ENCODE measurements around the gene PET117. TPM values are rescaled to one million over a fixed set of nuclear protein-coding genes. Genes with fewer than 3 reads are reported as not detected.

PET117 gene
- total RNA-seq, 3 donors from 2014 or later (not counting 1 experiment from before 2014, with no cell fraction given) = 7.0 to 11.7 (median 10.4) TPM

DNA sequence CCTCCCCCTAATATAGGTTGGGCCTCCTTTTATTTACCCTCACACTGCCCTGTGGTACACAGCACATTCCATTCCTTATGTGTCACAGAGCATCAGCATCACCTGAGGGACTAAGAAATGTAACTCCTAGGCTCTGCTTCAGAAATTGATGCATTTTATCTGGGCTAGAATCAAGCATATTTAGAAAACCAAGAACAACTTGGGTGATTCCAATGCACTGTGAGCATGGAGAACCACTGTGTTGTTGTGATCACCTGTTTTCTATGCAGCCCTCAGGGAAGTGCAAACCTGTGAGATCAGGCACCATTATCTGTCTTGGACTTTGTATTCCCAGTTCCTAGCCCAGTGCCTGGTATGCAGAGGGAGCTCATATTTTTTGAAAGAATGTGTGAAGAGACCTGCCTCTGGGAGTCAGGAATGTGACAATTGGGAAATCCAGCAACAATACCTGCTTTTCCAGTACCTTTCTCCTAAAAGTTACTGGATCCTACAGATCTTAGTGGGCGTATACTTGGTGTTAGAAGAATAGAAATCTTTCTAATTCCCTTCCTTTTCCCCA is 7.0 kb downstream of the PET117 start:
- Histone ChIP-seq H3K27ac (ENCODE audit: low read length) (no peak overlapping the region), H3K4me1 (ENCODE audit: control insufficient read depth, insufficient read depth, low read length) (peaks cover 3% of the 10 kb centered on the region), H3K4me3 (ENCODE audit: low read length) (no peak overlapping the region), H3K9me3 (ENCODE audit: control insufficient read depth, insufficient read depth, low read length) (no peaks in the 10 kb centered on the region), H3K27me3 (ENCODE audit: control insufficient read depth, insufficient read depth, low read length) (no peaks in the 10 kb centered on the region), H3K36me3 (ENCODE audit: control insufficient read depth, insufficient read depth, low read length) (peaks cover 21% of the 10 kb centered on the region)
- TF ChIP-seq, protein P1, sequence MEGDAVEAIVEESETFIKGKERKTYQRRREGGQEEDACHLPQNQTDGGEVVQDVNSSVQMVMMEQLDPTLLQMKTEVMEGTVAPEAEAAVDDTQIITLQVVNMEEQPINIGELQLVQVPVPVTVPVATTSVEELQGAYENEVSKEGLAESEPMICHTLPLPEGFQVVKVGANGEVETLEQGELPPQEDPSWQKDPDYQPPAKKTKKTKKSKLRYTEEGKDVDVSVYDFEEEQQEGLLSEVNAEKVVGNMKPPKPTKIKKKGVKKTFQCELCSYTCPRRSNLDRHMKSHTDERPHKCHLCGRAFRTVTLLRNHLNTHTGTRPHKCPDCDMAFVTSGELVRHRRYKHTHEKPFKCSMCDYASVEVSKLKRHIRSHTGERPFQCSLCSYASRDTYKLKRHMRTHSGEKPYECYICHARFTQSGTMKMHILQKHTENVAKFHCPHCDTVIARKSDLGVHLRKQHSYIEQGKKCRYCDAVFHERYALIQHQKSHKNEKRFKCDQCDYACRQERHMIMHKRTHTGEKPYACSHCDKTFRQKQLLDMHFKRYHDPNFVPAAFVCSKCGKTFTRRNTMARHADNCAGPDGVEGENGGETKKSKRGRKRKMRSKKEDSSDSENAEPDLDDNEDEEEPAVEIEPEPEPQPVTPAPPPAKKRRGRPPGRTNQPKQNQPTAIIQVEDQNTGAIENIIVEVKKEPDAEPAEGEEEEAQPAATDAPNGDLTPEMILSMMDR (IDR thresholded peaks at IDR 0.05) = no peak
- peaks cover 20 to 22% of the 10 kb centered on the region in 2 donors for H3K4me1 Mint-ChIP-seq
- intact Hi-C loops (cut with micrococcal nuclease) = no loop called here
- no peak overlapping the region for H3K27ac Mint-ChIP-seq
- no peak overlapping the region for H3K4me3 Mint-ChIP-seq
- WGBS (ENCODE audit: insufficient coverage) = no CpG with 5 or more reads among the region's 1 CpG
- H3K9me3 Mint-ChIP-seq = no peaks in the 10 kb centered on the region
- DNase-seq (no peak), ATAC-seq (no peak)
- no peaks in the 10 kb centered on the region for H3K36me3 Mint-ChIP-seq
- no peaks in the 10 kb centered on the region for H3K27me3 Mint-ChIP-seq (ENCODE audit: low read depth in 2 of 2)

DNA sequence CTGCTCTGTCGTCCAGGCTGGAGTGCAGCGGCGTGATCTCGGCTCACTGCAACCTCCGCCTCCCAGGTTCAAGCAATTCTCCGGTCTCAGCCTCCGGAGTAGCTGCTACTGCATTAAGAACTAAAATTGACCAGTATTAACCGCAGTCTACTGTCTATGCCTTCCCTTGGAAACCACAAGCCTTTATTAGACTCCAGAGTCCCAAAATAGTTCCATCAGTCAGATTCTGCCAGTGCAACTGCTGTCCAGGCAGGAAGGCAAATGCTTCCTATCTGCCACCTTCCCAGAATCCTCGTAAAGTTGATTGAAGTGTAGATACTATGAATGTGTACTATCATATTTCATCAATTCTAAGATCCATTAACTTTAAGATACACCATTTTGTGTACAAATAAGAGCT is 16.7 kb downstream of the PET117 start:
- Mint-ChIP-seq H3K27me3 (ENCODE audit: low read depth in 2 of 2) (no peaks in the 10 kb centered on the region), H3K4me3 (no peak overlapping the region), H3K9me3 (no peaks in the 10 kb centered on the region), H3K4me1 (peaks cover 0 to 11% of the 10 kb centered on the region in 2 donors), H3K36me3 (no peaks in the 10 kb centered on the region), H3K27ac (no peak overlapping the region)
- Histone ChIP-seq H3K27me3 (ENCODE audit: control insufficient read depth, insufficient read depth, low read length) (no peaks in the 10 kb centered on the region), H3K4me1 (ENCODE audit: control insufficient read depth, insufficient read depth, low read length) (no peaks in the 10 kb centered on the region), H3K36me3 (ENCODE audit: control insufficient read depth, insufficient read depth, low read length) (peaks cover 25% of the 10 kb centered on the region), H3K4me3 (ENCODE audit: low read length) (no peak overlapping the region), H3K9me3 (ENCODE audit: control insufficient read depth, insufficient read depth, low read length) (no peaks in the 10 kb centered on the region), H3K27ac (ENCODE audit: low read length) (no peak overlapping the region)
- intact Hi-C loops (cut with micrococcal nuclease) = no loop called here
- DNase-seq (no peak), ATAC-seq (no peak)
- TF ChIP-seq, protein P1 (IDR thresholded peaks at IDR 0.05) = no peak
- WGBS (ENCODE audit: insufficient coverage) = 98% methylated on average over 8 of the region's 9 CpGs

DNA sequence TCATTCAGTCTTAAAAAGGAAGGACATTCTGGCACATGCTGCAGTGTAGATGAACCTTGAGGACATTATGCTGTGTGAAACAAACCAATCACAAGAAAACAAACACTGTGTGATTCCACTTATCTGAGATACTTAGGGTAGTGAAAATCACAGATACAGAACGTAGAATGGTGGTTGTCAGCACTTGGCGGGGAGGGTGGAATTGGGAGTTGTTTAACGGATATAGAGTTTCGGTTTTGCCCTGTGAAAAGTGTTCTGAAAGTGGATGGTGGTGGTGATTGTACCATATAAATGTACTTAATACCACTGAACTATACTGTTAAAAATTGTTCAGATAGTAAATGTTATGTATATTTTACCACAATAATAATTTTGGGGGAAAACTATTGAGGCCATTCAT is 18.4 kb downstream of the PET117 start:
- H3K4me3 ChIP-seq (ENCODE audit: low read length) = no peak overlapping the region
- no peak overlapping the region for H3K4me3 Mint-ChIP-seq
- ATAC-seq = no peak
- no peaks in the 10 kb centered on the region for H3K27me3 Mint-ChIP-seq (ENCODE audit: low read depth in 2 of 2)
- 100% methylated on average over 3 of the region's 4 CpGs for WGBS (ENCODE audit: insufficient coverage)
- TF ChIP-seq, protein P1 (IDR thresholded peaks at IDR 0.05) = no peak
- no peaks in the 10 kb centered on the region for H3K36me3 Mint-ChIP-seq
- H3K27ac Mint-ChIP-seq = no peak overlapping the region
- H3K9me3 ChIP-seq (ENCODE audit: control insufficient read depth, insufficient read depth, low read length) = no peaks in the 10 kb centered on the region
- intact Hi-C loops (cut with micrococcal nuclease) = no loop called here
- no peaks in the 10 kb centered on the region for H3K4me1 ChIP-seq (ENCODE audit: control insufficient read depth, insufficient read depth, low read length)
- no peaks in the 10 kb centered on the region for H3K27me3 ChIP-seq (ENCODE audit: control insufficient read depth, insufficient read depth, low read length)
- DNase-seq = no peak
- H3K9me3 Mint-ChIP-seq = no peaks in the 10 kb centered on the region
- no peak overlapping the region for H3K27ac ChIP-seq (ENCODE audit: low read length)
- H3K36me3 ChIP-seq (ENCODE audit: control insufficient read depth, insufficient read depth, low read length) = peaks cover 26% of the 10 kb centered on the region
- peaks cover 0 to 11% of the 10 kb centered on the region in 2 donors for H3K4me1 Mint-ChIP-seq

DNA sequence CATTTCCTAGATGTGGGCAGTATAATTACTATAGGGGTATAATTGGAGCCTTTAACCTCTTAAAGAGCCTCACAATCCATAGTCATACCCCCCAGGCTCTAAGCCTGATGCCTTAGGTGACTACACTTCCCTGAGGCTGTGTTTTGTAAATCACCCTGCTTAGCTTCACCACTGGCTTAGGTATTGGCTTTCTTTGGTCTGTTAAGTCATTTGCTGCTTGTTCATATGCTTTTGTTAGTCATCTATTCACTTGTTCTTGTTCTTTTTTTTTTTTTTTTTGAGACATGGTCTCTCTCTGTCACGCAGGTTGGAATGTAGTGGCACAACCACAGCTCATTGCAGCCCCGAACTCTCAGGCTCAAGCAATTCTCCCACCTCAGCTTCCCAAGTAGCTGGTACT is 26.7 kb downstream of the PET117 start:
- H3K9me3 ChIP-seq (ENCODE audit: control insufficient read depth, insufficient read depth, low read length) = no peaks in the 10 kb centered on the region
- ATAC-seq = no peak
- peaks cover 37 to 45% of the 10 kb centered on the region in 2 donors for H3K4me1 Mint-ChIP-seq

More for the DNA sequence above, 26.7 kb downstream of the PET117 start:
- H3K9me3 Mint-ChIP-seq = no peaks in the 10 kb centered on the region
- WGBS (ENCODE audit: insufficient coverage) = 100% methylated on average over 2 of the region's 2 CpGs
- intact Hi-C loops (cut with micrococcal nuclease) = no loop called here
- Histone ChIP-seq H3K4me3 (ENCODE audit: low read length) (no peak overlapping the region), H3K27me3 (ENCODE audit: control insufficient read depth, insufficient read depth, low read length) (no peaks in the 10 kb centered on the region), H3K4me1 (ENCODE audit: control insufficient read depth, insufficient read depth, low read length) (peaks cover 8% of the 10 kb centered on the region), H3K27ac (ENCODE audit: low read length) (no peak overlapping the region), H3K36me3 (ENCODE audit: control insufficient read depth, insufficient read depth, low read length) (peaks cover 39% of the 10 kb centered on the region)
- H3K4me3 Mint-ChIP-seq = no peak overlapping the region
- TF ChIP-seq, protein P1 (IDR thresholded peaks at IDR 0.05) = no peak
- peaks cover 38% of the 10 kb centered on the region for H3K36me3 Mint-ChIP-seq
- no peaks in the 10 kb centered on the region for H3K27me3 Mint-ChIP-seq (ENCODE audit: low read depth in 2 of 2)
- no peak for DNase-seq
- H3K27ac Mint-ChIP-seq = peak overlapping the region in 1 of 2 donors; percentile 2
